GM18520 (cell line): ENCODE measurements around the gene ABRACL.
A peak's percentile ranks its signal among the peaks of the same experiment; 100 is the strongest.
"Not testable (repeated sequence)": the region's sequence is repeated elsewhere in the genome, so short reads cannot be mapped to it uniquely, and the experiment has no call there.

Experiments used
- ATAC-seq: cut with Tn5 transposase; IDR thresholded peaks from one replicate; pipeline ENCODE4 v1.9.1; 2021; ENCODE audit not compliant: unreplicated experiment

ABRACL gene

GRCh38 chr6:139028658-139029469 is at the start of gene ABRACL:
TSS of gene ABRACL (plus strand) at chr6:139028745. CDS start at chr6:139034161, 5,416 bp downstream.
- peak; percentile 25 for ATAC-seq

GRCh38 chr6:138979365-138979764 is 49.2 kb upstream of the ABRACL start:
- no peak for ATAC-seq

GRCh38 chr6:138979813-138980668 is 48.5 kb upstream of the ABRACL start:
- ATAC-seq: no peak

- no peak for ATAC-seq
Observed at GRCh38 chr6:138981416-138981815, 47.1 kb upstream of the ABRACL start.

GRCh38 chr6:138986578-138986977 is 42.0 kb upstream of the ABRACL start:
- no peak for ATAC-seq

- ATAC-seq: no peak
Observed at GRCh38 chr6:138987080-138987642, 41.4 kb upstream of the ABRACL start.

- ATAC-seq: peak; percentile 80
Observed at GRCh38 chr6:138987643-138988468, 40.7 kb upstream of the ABRACL start, which contains the start of gene REPS1. TSS of gene REPS1 (minus strand) at chr6:138988253. CDS start at chr6:138987682, 571 bp downstream.

GRCh38 chr6:138988469-138988834 is 40.1 kb upstream of the ABRACL start:
- ATAC-seq: peak; percentile 5

- ATAC-seq: no peak
Observed at GRCh38 chr6:138989098-138989983, 39.2 kb upstream of the ABRACL start.

GRCh38 chr6:138991206-138991605 is 37.3 kb upstream of the ABRACL start:
- no peak for ATAC-seq

- ATAC-seq: not testable (repeated sequence)
Observed at GRCh38 chr6:138992965-138993364, 35.6 kb upstream of the ABRACL start.

- not testable (repeated sequence) for ATAC-seq
Observed at GRCh38 chr6:138993410-138993809, 35.1 kb upstream of the ABRACL start.

- ATAC-seq: no peak
Observed at GRCh38 chr6:138996524-138996923, 32.0 kb upstream of the ABRACL start.

- ATAC-seq: no peak
Observed at GRCh38 chr6:138997136-138997535, 31.4 kb upstream of the ABRACL start.

GRCh38 chr6:138999949-139000725 is 28.4 kb upstream of the ABRACL start:
- no peak for ATAC-seq

GRCh38 chr6:139003751-139004150 is 24.8 kb upstream of the ABRACL start:
- ATAC-seq: no peak

- ATAC-seq: no peak
Observed at GRCh38 chr6:139006477-139006876, 22.1 kb upstream of the ABRACL start.

- no peak for ATAC-seq
Observed at GRCh38 chr6:139007428-139007827, 21.1 kb upstream of the ABRACL start.

- no peak for ATAC-seq
Observed at GRCh38 chr6:139008117-139008516, 20.4 kb upstream of the ABRACL start.
